GM19023 (cell line): ENCODE data around the gene SNX6.
"Not testable (repeated sequence)": the region's sequence is repeated elsewhere in the genome, so short reads cannot be mapped to it uniquely, and the experiment has no call there.

Source experiments
- ATAC-seq: cut with Tn5 transposase; IDR thresholded peaks from one replicate; pipeline ENCODE4 v1.9.1; 2021; ENCODE audit warnings: mild to moderate bottlenecking, moderate library complexity; ENCODE audit not compliant: unreplicated experiment

SNX6 gene

GRCh38 chr14:34527591-34527990 is 102.4 kb downstream of the SNX6 start:
- ATAC-seq = no peak

DNA sequence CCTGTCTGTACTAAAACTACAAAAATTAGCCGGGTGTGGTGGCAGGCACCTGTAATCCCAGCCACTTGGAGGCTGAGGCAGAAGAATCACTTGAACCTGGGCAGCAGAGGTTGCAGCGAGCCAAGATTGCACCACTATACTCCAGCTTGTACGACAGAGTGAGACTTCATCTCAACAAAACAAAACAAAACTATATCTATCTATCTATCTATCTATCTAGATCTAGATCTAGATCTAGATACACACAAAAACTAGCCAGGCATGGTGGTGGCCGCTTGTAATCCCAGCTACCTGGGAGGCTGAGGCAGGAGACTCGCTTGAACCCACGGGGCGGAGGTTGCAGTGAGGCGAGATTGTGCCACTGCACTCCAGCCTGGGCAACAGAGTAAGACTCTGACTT is 105.7 kb downstream of the SNX6 start:
- not testable (repeated sequence) for ATAC-seq

DNA sequence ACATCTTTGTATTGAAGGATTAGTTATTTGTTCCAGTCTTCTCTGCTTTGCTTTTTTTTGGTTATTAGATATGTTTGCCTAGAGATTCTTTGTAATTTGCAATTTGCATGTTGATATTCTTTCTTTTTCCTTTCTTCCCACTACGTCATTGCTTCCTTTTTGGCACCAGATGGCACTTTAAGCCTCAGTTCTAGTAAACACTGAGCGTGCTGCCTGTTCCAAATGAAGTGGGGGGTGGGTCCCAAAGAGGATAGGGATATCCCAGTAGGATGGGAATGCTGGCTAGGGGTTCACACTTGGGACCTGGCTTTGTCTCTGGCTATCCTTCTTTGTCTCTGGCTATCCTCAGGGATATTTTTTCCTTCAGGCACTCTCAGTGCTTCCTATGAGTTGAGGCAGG is 107.5 kb downstream of the SNX6 start:
- no peak for ATAC-seq

DNA sequence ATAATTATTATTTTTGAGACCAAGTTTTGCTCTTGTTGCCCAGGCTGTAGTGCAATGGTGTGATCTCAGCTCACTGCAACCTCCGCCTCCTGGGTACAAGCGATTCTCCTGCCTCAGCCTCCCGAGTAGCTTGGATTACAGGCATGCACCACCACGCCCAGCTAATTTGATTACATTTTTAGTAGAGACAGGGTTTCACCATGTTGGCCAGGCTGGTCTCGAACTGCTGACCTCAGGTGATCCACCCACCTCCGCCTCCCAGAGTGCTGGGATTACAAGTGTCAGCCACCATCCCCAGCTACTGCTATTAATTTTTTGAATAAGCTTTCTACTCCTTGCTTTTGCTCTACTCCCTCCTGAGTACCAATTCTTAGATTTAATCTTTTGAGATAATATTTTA is 108.9 kb downstream of the SNX6 start:
- ATAC-seq = not testable (repeated sequence)

GRCh38 chr14:34520304-34520970 is 109.5 kb downstream of the SNX6 start:
- not testable (repeated sequence) for ATAC-seq
